GM19455 (cell line): ENCODE measurements around the gene TNC.

Experiments
- ATAC-seq: cut with Tn5 transposase; IDR thresholded peaks from one replicate; pipeline ENCODE4 v1.9.1; 2021; ENCODE audit not compliant: unreplicated experiment

The TNC gene

GRCh38 chr9:115117999-115118878 is at the start of gene TNC:
TNC (minus strand) TSS chr9:115118157; CDS start chr9:115091018, 27,139 bp downstream.
- ATAC-seq: no peak

- no peak for ATAC-seq
Measured at GRCh38 chr9:115167175-115167574, 49.2 kb upstream of the TNC start.

- ATAC-seq: no peak
Measured at GRCh38 chr9:115165233-115165632, 47.3 kb upstream of the TNC start.

- no peak for ATAC-seq
Measured at GRCh38 chr9:115164511-115164974, 46.6 kb upstream of the TNC start.

- no peak for ATAC-seq
Measured at GRCh38 chr9:115162946-115163345, 45.0 kb upstream of the TNC start.

- no peak for ATAC-seq
Measured at GRCh38 chr9:115161446-115161845, 43.5 kb upstream of the TNC start.

GRCh38 chr9:115158661-115159481 is 40.9 kb upstream of the TNC start:
- no peak for ATAC-seq

GRCh38 chr9:115157245-115157674 is 39.3 kb upstream of the TNC start:
- ATAC-seq: no peak

- no peak for ATAC-seq
Measured at GRCh38 chr9:115155037-115155436, 37.1 kb upstream of the TNC start.

- ATAC-seq: no peak
Measured at GRCh38 chr9:115154617-115155016, 36.7 kb upstream of the TNC start.

GRCh38 chr9:115152281-115152820 is 34.4 kb upstream of the TNC start:
- ATAC-seq: no peak

GRCh38 chr9:115148721-115149120 is 30.8 kb upstream of the TNC start:
- ATAC-seq: no peak

GRCh38 chr9:115146581-115147021 is 28.6 kb upstream of the TNC start:
- ATAC-seq: no peak

GRCh38 chr9:115144706-115145105 is 26.7 kb upstream of the TNC start:
- ATAC-seq: no peak

GRCh38 chr9:115143689-115144088 is 25.7 kb upstream of the TNC start:
- no peak for ATAC-seq

- ATAC-seq: no peak
Measured at GRCh38 chr9:115142517-115143270, 24.7 kb upstream of the TNC start.

GRCh38 chr9:115142090-115142489 is 24.1 kb upstream of the TNC start:
- no peak for ATAC-seq

- no peak for ATAC-seq
Measured at GRCh38 chr9:115141612-115142011, 23.7 kb upstream of the TNC start.

- no peak for ATAC-seq
Measured at GRCh38 chr9:115138151-115138550, 20.2 kb upstream of the TNC start.

- ATAC-seq: no peak
Measured at GRCh38 chr9:115137526-115137925, 19.6 kb upstream of the TNC start.
